GM12892 (cell line): Measurements from ENCODE around the gene VCL.

ENCODE experiments used
- POLR2A ChIP-seq: IDR thresholded peaks from 2 replicates; pipeline ENCODE4 v1.6.1; 2011; ENCODE audit warnings: low read depth, low read length, control low read depth
- POLR2AphosphoS5 ChIP-seq: IDR thresholded peaks from 2 replicates; pipeline ENCODE4 v1.6.1; 2011; ENCODE audit warnings: low read depth, low read length, control low read depth

- TF ChIP-seq POLR2A (no peak), POLR2AphosphoS5 (no peak)
These were observed 169.5 kb downstream of the VCL start for GRCh38 chr10:74167443-74167842.
